ENCODE results near the gene AOPEP.
A peak's percentile ranks its signal among the peaks of the same experiment; 100 is the strongest.

Gene AOPEP, protein sequence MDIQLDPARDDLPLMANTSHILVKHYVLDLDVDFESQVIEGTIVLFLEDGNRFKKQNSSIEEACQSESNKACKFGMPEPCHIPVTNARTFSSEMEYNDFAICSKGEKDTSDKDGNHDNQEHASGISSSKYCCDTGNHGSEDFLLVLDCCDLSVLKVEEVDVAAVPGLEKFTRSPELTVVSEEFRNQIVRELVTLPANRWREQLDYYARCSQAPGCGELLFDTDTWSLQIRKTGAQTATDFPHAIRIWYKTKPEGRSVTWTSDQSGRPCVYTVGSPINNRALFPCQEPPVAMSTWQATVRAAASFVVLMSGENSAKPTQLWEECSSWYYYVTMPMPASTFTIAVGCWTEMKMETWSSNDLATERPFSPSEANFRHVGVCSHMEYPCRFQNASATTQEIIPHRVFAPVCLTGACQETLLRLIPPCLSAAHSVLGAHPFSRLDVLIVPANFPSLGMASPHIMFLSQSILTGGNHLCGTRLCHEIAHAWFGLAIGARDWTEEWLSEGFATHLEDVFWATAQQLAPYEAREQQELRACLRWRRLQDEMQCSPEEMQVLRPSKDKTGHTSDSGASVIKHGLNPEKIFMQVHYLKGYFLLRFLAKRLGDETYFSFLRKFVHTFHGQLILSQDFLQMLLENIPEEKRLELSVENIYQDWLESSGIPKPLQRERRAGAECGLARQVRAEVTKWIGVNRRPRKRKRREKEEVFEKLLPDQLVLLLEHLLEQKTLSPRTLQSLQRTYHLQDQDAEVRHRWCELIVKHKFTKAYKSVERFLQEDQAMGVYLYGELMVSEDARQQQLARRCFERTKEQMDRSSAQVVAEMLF

GRCh38 chr9:94726495-94727191, at the start of gene AOPEP:
AOPEP (plus strand) TSS chr9:94726699; CDS start chr9:94759784, 33,085 bp downstream.
- DNase-seq, result peak; percentile 100

GRCh38 chr9:94677929-94678328, 48.6 kb upstream of the AOPEP start:
- DNase-seq, result no peak

DNA sequence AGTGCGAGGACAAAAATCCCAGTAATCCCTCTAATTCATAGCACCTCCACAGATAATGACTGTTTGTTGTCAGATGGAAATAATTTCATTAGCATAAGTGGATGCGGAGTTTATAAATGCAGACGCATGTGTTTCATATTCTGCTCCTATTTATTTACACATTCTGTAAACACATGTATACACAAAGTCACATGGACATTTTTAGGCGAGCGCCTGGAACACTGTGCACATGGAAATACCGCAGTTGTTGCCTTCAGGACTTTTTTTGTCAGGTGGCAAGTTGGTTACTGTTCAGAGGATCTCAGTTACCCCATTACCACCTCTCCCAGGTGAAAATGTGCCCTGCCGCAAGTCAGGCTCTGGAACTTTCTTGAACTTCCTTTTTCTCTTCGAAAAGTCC, 46.9 kb upstream of the AOPEP start:
- no peak for DNase-seq

DNA sequence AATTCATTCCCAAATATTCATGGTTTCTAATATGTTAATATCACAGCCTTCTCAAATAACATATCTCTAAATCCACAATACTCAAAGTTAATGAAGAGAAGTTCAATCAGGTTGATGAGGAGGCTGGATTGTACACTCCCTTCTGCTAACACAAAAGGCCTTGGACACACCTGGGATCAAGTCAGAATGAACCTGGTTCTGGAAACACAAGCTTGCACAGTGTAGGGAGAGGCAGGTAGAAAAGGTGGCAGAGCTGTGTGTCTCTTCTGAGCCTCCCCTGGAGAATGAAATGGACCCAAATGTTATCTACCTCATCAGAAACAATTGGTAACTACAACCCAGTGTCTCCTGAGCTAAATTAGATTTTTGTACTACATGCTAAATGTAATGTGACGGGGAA, 46.5 kb upstream of the AOPEP start:
- no peak for DNase-seq

GRCh38 chr9:94680621-94681020, 45.9 kb upstream of the AOPEP start:
- no peak for DNase-seq

DNA sequence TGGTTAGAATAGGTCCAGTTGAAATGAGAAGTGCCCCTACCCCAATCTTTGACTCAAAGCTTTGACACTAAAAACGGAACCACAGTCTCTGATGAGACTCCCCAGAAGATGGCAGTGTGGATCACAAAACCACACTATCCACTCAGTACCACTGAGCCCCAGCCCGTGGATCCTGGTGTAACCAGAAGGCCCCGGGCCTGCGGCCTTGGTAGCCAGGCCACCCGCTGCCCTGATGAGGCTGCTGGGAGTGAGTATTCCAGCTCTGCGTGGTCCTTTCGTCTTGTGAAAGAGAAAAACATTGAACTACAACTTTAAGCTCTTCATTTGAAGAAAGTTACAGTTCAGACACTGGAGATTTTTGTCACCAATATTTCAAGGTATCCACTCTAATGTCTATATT, 45.0 kb upstream of the AOPEP start:
- peak; percentile 67 for DNase-seq

DNA sequence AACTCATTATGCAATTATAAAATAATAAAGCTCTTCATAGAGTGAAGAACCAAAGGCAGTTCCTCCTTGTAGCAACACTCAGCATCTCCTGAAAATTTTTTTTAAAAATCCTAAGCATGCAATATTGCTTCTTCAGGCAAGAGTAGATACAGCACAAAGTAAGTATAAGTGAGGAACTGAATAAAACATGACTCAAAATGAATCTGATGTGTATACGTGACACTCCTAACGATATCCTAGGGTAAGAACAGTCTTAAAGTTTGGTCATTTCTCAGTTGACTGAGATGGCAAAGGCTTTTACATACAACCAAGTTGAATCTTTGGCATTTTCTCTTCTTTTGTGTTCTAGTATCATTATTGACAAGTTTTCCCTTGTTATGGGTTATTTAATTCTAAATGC, 41.1 kb upstream of the AOPEP start:
- DNase-seq, result no peak

GRCh38 chr9:94687451-94687850, 39.0 kb upstream of the AOPEP start:
- no peak for DNase-seq

DNA sequence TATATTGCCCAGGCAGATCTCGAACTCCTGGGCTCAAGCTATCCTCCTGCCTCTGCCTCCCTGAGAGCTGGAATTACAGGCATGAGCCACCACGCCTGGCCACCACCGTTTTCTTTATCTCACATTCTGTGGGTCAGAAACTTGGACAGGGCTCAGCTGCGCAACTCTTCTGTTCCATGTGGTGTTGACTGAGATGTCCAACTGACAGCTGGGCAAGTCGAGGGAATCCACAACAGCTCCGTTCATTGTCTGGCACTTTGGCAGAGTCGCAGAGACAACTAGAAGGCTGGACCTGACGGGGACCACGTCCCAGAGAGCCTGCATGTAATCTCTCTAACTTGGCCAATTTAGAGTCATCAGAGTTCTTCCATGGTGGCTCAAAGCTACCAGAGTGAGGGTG, 36.2 kb upstream of the AOPEP start:
- no peak for DNase-seq

- DNase-seq, result no peak
These were observed 33.9 kb upstream of the AOPEP start for GRCh38 chr9:94692601-94693000.

- no peak for DNase-seq
These were observed 32.9 kb upstream of the AOPEP start for GRCh38 chr9:94693485-94694204.

GRCh38 chr9:94696545-94696944, 30.0 kb upstream of the AOPEP start:
- DNase-seq, result no peak

DNA sequence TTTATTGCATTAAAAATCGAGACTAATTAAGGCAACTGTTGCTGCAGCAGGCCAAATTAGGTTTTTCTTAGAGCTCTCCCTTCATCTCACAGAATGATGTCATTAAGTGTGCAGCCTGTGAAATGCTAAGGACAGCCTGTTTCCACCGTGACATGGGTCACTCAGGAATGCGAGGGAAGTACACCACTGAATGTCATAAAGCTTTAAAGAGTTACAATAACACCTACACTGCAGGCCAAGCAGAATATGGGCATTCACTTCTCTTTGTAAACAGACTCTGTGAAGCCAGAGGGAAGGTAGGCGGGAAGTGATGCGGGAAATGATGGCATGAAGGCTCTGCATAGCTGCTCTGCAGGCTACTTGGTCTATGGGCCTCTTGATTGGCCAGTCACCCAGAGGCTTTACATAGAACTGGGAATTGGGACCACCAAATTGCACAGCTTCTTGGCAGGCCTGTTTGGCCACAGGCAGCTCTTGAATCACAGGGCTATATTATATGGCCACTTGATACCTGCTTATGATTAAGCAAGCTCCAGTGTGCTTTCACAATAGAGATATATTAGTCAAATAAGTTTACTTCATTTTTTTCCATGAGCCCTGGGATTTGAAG, 28.4 kb upstream of the AOPEP start:
- no peak for DNase-seq

GRCh38 chr9:94699715-94700373, 26.7 kb upstream of the AOPEP start:
- no peak for DNase-seq

DNA sequence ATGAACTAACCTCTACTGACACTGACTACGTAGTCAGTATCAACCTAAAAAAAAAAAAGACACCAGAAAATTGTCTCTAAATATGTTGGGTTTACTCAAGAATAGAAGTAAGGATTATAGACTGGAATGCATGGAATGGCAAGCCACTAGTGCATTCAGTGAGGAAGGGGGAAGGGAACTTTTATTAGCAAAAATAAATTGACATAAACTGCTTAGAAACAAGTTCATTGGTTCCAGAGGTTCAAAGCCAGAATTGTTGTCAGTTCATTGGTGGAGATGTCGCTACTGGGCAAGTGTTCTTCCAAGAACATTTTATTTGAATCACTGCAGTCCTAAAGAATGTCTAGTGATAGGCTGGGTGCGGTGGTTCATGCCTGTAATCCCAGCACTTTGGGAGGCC, 26.1 kb upstream of the AOPEP start:
- no peak for DNase-seq

DNA sequence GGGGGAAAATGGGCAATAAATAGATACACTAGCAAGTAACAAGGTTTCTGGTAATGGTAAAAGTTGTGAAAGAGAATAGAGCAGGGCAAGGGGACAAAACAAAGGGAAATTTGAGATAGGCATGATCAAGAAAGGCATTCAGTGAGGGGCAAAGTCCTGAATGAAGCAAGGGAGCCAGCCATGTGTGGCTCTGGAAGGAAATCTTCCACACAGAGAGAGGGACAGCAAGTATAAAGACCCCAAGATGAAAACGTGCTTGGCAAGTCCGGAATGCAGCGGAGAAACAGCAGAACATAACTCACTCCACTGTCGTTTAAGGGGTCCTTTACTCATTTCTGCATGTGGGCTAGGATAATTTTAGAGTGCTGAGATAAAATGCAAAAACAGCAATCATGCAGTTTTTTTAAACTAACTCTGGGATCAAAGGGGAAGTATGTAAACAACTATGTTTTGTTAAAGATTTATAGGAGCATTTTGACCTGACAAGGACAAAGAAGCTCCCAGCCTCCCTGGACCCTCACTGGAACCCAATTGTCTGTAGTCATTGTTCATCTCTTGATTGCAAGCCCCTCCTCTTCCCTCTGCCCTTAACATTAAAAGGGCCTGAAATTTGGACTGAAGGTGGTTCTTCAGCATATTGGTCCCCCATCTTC, 22.9 kb upstream of the AOPEP start:
- DNase-seq, result no peak

DNA sequence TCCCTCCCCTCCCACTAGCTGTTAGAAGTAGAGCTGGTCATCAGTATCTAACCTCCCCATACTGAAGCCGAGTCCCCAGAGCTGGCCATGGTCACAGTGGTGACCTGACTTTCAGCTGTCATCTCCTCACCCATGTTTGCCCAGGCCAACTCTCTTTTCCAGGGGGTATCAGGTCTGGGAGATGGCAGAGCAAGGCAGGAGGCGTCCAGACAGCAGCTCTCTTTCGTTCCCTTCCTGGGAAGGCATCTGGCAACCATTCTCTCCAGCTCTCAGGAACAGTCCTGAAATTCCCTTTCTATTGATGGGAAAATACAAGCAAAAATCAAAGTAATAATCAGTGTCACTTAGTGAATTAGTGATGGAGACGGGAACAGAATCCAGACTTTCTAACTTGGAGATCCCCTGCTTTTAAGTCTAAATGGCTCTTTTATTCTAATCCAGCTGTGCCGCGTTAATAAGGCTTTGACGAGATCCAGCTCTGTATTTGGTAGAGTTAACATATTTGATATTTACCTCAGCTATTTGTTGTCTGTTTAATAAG, 21.3 kb upstream of the AOPEP start:
- DNase-seq, result no peak

DNA sequence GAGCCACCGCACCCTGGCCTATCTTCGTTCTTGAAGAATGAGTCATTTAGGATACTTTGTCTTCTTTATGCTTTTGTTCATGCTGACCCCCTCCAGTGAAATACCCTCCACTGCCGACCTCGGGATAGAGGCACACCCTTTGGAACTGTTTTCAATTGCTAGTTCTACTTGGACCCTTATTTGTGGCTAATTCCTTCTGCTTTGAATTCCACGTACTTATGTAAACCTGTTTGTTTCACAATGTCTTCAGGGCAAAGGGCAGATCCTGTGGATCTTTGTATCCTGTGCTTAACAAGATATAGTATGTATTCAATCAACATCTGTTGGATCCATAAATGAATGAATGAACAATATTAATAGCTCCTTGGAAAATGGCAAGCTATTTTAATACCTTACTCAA, 19.6 kb upstream of the AOPEP start:
- DNase-seq, result no peak

DNA sequence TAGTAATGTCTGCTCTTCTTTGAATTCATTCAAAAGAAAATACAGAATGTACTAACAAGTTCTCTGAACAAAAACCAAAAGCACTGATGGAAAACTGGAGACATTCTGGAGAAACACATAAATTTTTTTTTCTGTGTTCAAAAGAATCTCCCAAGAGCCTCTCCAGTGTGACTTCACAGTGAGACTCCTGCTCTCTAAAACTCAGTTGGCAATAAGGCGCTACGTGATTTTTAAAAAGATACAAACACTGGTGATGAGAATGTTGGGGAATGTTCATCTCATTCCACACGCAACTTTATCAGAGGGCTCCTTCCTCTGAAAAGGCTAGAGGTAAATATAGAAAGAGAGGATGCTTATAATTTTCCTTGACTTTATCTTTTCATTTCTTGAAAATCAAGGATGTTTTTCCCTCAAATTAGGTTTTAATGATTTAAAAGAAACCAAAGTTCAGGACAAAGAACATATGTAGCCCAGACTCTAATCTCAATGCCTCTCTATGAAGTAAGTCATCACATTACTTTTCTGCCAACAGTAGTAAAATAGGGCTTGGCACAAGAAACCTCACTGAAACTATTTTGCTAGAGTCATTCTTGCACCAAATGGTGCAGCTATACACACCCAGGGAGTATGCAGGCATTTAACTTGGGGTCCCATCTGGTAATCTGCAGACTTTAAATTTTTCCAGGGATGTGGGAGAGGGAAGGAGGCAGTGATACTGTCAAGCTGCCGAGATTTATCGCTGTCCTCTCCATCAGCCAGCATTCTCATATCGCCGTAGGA, 12.9 kb upstream of the AOPEP start:
- DNase-seq, result no peak

DNA sequence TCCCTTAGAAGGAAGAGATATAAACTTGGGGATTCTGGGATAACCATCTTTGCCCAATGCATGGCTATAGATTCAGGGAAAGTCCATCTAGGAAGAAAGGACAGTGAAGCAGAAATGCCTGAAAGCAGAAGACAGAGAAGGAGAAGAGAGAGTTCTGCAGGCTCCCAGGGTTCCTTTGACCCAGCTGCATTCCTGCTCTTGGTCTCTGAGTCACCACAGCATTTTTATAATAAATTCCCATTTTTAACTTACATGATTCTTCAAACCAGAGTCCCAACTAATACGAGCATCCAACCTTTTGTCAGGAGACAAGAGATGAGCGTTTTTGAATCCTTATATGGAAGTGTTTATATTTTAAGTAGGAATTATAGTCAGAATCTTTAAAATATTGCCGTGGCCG, 12.0 kb upstream of the AOPEP start:
- DNase-seq, result no peak
